ENCODE data around the gene LTB4R2. TPM values are rescaled to one million over a fixed set of nuclear protein-coding genes. Genes with fewer than 3 reads are reported as not detected.
A peak's percentile ranks its signal among the peaks of the same experiment; 100 is the strongest.

Gene LTB4R2
- total RNA-seq, 2 donors from 2014 or later, result 21.5 to 23.4 TPM

DNA sequence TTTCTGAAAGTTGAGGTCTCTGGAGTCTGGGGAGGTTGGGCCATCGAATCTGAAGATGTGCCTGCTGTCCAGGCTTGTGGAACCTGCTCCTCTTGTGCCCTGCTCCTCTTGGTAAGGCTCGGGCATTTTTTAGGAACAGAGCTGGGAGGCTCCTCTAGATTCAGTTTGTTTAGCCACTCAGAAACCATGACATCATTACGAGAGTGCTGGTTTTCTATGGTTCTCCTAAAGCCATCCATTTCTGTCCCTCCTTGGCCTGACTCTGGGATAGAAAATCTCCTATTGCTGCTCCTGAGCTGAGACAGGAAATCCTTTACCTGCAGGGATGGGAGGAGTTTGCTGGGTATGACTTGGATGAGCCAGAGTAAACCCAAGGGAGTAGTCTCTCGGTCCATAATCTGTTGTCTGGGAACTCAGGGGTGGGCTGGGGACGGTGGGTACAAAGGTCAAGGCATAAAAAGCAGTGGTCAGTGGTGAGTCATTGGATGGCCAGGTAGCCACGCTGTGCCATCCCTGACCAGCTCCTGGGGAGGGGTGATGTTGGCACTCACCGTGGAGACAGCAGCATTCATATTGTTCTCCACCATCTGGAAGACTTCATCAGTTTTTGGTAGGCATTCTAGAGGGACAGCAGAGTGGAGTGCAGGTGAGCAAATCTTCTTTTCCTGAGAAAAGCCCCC is 27.3 kb downstream of the LTB4R2 start:
- Mint-ChIP-seq H3K36me3 (ENCODE audit: insufficient read depth in 2 of 2) (peaks cover 0 to 2% of the 10 kb centered on the region in 2 donors), H3K27me3 (ENCODE audit: low read depth) (peaks cover 27% of the 10 kb centered on the region), H3K4me1 (ENCODE audit: low read depth) (peaks cover 49% of the 10 kb centered on the region), H3K4me3 (no peak overlapping the region), H3K9me3 (no peaks in the 10 kb centered on the region), H3K27ac (no peak overlapping the region)
- DNase-seq, result no peak
- ATAC-seq (replicated peaks in 1 of 2), result no peak

DNA sequence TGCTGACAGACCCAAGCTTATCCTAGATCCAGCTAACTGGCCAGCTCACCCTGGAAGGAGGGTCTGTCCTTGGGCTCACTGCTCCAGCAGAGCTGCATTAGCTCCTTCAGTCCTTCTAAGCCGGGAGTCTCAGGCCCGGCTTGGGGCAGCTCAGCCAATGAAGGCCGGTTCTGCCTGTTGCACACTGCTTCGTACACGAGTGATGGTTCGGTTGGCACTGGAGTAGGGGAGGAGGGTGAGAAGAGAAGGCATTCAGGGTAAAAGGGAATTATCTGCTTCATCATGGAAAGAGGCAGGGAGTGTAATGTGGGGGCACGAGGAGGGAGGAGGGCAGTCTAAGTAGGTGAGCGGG is 27.9 kb downstream of the LTB4R2 start:
- ATAC-seq (replicated peaks in 1 of 2) (no peak), DNase-seq (no peak)
- Mint-ChIP-seq H3K36me3 (ENCODE audit: insufficient read depth in 2 of 2) (peaks cover 0 to 2% of the 10 kb centered on the region in 2 donors), H3K4me3 (no peak overlapping the region), H3K27me3 (ENCODE audit: low read depth) (peaks cover 26% of the 10 kb centered on the region), H3K4me1 (ENCODE audit: low read depth) (peaks cover 46% of the 10 kb centered on the region), H3K9me3 (no peaks in the 10 kb centered on the region), H3K27ac (no peak overlapping the region)

DNA sequence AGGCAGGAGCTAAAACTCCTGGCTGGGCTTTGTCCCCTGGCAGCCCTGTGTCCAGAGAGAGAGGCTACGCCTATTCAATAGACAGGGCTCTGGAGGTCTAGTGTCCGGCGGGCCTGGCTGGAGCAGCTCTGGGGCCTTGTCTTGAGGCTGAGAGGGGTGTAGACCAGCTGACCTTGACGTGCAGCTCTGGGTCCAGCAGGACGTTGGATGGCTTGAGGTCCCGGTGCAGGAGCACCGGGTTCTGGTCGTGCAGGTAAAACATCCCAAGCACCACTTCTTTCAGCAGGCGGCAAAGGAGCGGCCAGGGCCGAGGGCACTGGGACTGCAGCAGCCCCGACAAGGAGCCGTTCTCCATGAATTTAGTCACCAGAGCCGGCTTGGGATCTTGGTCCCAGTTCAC is 28.9 kb downstream of the LTB4R2 start:
- Mint-ChIP-seq H3K27ac (no peak overlapping the region), H3K4me3 (peak overlapping the region; percentile 90 to 91), H3K36me3 (ENCODE audit: insufficient read depth in 2 of 2) (peaks cover 0 to 2% of the 10 kb centered on the region in 2 donors), H3K4me1 (ENCODE audit: low read depth) (peaks cover 39% of the 10 kb centered on the region), H3K9me3 (no peaks in the 10 kb centered on the region), H3K27me3 (ENCODE audit: low read depth) (peaks cover 22% of the 10 kb centered on the region)
- DNase-seq (no peak), ATAC-seq (replicated peaks in 1 of 2) (no peak)

DNA sequence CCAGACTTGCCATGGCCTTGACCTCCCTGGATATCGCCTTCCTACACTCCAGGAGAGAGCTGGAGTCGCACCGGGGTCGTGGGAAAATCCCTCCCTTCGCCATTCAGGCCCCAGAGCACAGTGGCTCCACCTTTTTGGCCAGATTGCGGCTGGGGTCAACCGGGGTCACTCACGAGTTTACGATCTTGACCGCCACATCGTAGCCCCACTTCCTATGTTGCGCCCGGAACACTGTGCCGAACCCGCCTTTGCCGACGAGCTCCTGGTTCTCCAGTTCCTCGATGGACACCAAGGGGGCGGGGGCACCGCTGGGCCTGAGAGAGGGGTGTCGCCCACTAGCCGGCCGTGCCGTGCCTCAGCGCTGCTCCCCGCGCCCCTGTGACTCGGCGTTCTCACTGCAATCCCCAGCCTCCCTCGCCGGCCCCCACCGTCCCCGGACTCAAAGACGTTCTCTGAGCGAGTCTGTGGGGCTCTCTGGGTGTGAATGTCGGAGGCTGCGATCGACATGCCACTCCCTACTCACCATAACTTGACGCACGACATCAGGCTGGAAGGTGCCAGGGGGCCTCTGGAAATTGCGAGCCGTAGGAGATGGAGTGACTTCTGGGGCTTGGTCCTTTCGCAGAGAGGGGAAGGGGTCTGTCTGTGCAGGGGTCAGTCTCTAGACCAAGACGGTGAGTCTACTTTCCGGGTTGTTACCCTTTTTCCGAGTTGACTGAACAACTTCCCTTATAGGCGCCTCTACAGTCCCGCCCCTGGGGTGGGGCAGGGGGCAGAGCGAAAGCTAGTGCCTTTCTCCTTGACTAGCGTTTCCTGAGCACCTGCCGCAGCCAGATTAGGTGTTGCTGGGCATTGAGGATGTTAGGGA is 29.6 kb downstream of the LTB4R2 start, which contains the start of gene RIPK3:
RIPK3 (minus strand) TSS at position 708 of the 868 bp plus-strand sequence; CDS start at position 543, 165 bp downstream.
- peak; percentile 77 to 80 for DNase-seq
- peaks cover 32% of the 10 kb centered on the region for H3K4me1 Mint-ChIP-seq (ENCODE audit: low read depth)
- H3K4me3 Mint-ChIP-seq, result peak within 1 kb of the TSS; percentile 90 to 91
- H3K36me3 Mint-ChIP-seq (ENCODE audit: insufficient read depth in 2 of 2), result peaks cover 0 to 2% of the 10 kb centered on the region in 2 donors
- peaks cover 26% of the 10 kb centered on the region for H3K27me3 Mint-ChIP-seq (ENCODE audit: low read depth)
- no peaks in the 10 kb centered on the region for H3K9me3 Mint-ChIP-seq
- peak within 1 kb of the TSS; percentile 69 for H3K27ac Mint-ChIP-seq
- peak; percentile 95 to 96 for ATAC-seq (replicated peaks in 1 of 2)

DNA sequence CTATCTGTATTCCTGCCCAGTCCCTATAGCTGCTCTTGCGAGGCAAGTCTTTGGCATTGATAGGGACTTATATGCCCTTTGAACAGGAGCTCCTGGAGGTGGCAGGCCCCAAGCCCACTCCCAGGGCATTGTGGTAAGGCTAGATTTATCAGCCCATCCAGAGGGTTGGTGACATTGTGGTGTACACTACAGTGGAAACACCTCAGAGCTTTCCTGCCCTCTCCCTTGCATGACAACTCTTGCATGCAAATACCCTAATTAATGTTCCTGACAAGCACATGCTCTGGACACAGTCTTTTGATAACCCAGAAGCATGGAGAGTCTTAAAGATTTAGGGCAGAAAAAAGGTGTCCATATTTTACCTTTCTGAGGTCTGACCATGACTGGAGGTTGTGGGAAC is 30.7 kb downstream of the LTB4R2 start:
- no peak for ATAC-seq (replicated peaks in 1 of 2)
- Mint-ChIP-seq H3K27ac (no peak overlapping the region), H3K27me3 (ENCODE audit: low read depth) (peaks cover 25% of the 10 kb centered on the region), H3K9me3 (no peaks in the 10 kb centered on the region), H3K4me1 (ENCODE audit: low read depth) (peaks cover 22% of the 10 kb centered on the region), H3K4me3 (no peak overlapping the region), H3K36me3 (ENCODE audit: insufficient read depth in 2 of 2) (peaks cover 0 to 2% of the 10 kb centered on the region in 2 donors)
- DNase-seq, result no peak

DNA sequence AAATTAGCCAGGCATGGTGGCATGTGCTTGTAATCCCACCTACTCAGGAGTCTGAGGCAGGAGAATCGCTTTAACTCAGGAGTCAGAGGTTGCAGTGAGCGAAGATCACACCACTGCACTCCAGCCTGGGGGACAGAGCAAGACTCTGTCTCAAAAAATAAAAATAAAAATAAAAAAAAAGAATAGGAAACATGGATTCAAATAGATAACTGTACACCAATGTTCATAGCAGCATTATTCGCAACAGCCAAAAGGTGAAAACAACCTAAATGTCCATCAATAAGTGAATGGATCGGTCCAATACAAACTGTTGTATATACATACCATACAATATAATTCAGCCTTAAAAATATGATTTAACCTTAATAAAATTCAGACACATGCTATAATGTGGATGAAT is 32.9 kb downstream of the LTB4R2 start:
- Mint-ChIP-seq H3K4me1 (ENCODE audit: low read depth) (peaks cover 15% of the 10 kb centered on the region), H3K9me3 (no peaks in the 10 kb centered on the region), H3K27me3 (ENCODE audit: low read depth) (peaks cover 25% of the 10 kb centered on the region), H3K27ac (no peak overlapping the region), H3K36me3 (ENCODE audit: insufficient read depth in 2 of 2) (no peaks in the 10 kb centered on the region), H3K4me3 (no peak overlapping the region)
- DNase-seq (no peak), ATAC-seq (replicated peaks in 1 of 2) (no peak)

DNA sequence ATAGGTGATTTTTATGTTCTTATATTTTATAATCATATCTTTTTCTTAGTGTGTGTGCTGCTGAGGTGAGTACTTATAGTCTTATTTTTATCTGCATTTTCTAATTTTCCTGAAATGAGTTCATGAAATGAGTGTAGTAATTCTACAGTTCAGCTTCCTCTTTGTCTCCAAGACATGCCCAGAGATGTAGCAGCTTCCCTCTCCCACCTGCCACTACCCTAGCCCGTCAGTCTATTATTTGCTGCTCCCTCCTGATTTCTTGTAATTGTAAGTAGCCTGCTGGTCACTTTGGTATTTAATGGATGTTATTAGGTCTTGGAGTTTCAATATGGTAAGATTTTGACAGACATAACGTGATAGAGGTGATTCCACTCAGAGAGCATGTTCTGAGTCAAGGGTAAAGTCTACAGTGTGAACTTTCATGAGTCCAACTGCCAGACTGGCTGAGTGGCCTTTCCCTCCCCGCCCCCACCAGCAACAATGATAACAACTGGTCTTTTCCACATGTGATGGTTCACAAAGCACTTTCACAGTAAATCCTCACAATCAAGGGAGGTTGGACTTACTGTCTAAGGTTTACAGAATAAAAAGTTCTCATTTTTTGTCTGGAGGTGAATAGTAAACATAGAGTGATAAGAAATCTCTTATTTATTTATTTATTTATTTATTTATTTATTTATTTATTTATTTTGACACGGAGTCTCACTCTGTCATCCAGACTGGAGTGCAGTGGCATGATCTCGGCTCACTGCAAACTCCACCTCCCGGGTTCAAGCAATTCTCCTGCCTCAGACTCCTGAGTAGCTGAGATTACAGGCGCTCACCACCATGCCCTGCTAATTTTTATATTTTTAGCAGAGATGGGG is 34.1 kb downstream of the LTB4R2 start:
- Mint-ChIP-seq H3K4me3 (no peak overlapping the region), H3K36me3 (ENCODE audit: insufficient read depth in 2 of 2) (no peaks in the 10 kb centered on the region), H3K27ac (no peak overlapping the region), H3K4me1 (ENCODE audit: low read depth) (peaks cover 6% of the 10 kb centered on the region), H3K27me3 (ENCODE audit: low read depth) (peaks cover 31% of the 10 kb centered on the region), H3K9me3 (no peaks in the 10 kb centered on the region)
- ATAC-seq (replicated peaks in 1 of 2) (no peak), DNase-seq (no peak)

DNA sequence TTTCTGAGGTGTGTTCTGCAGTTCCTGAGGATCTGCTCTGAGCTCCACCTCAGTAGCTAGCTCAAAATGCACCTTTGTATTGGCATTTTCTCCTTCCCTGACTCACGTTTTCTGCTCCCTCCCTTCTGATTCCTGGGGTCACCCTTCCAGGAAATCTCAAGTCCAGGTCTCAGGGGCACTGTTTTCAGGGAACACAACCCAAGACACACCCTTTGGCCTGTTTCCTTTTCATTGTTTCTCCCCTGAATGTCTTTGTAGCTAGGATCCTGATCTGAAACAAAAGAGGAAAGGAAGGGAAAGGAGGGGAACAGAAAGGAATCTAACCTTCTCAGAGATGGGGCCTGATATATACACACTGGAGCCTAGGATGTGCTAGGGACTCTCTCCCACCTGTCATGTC is 37.2 kb downstream of the LTB4R2 start:
- Mint-ChIP-seq H3K4me3 (no peak overlapping the region), H3K4me1 (ENCODE audit: low read depth) (no peaks in the 10 kb centered on the region), H3K27me3 (ENCODE audit: low read depth) (peaks cover 55% of the 10 kb centered on the region), H3K27ac (no peak overlapping the region), H3K36me3 (ENCODE audit: insufficient read depth in 2 of 2) (no peaks in the 10 kb centered on the region), H3K9me3 (no peaks in the 10 kb centered on the region)
- ATAC-seq (replicated peaks in 1 of 2), result no peak
- no peak for DNase-seq

DNA sequence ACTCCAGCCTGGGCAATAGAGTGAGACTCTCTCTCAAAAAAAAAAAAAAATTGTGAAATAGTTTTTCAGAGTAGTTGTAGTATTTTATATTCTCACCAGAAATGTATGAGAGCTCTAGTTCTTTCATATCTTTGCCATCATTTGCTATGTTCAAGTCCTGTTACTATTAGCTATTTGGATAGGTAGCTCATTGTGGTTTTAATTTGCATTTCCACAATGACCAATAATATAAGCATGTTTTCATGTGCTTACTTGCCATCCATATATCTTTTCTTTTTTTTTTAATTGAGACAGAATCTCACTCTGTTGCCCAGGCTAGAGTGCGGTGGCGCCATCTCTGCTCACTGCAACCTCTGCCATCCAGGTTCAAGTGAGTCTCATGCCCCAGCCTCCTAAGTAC is 38.2 kb downstream of the LTB4R2 start:
- Mint-ChIP-seq H3K27me3 (ENCODE audit: low read depth) (peaks cover 58% of the 10 kb centered on the region), H3K9me3 (no peaks in the 10 kb centered on the region), H3K4me1 (ENCODE audit: low read depth) (no peaks in the 10 kb centered on the region), H3K4me3 (no peak overlapping the region), H3K36me3 (ENCODE audit: insufficient read depth in 2 of 2) (no peaks in the 10 kb centered on the region), H3K27ac (no peak overlapping the region)
- DNase-seq, result no peak
- no peak for ATAC-seq (replicated peaks in 1 of 2)

DNA sequence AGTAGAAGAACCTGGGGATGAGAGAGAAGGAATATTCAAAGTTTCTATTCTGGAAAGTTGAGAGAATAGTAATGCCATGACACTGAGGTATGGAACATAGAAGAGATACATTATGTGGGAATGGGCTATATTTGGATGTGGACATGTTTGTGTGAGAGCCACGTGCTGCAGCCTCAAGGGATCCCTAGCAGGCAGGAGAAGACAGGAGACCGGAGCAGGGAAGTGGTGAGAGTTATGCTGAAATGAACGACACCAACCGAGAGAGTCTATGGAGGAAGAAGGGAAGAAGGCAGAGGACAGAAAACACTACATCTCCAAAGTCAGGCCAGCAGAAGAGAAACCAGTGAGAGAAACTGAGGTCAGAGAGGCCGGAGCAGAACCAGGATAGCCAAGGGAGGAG is 39.8 kb downstream of the LTB4R2 start:
- Mint-ChIP-seq H3K4me1 (ENCODE audit: low read depth) (peaks cover 9% of the 10 kb centered on the region), H3K27ac (no peak overlapping the region)
- no peak for ATAC-seq (replicated peaks in 1 of 2)

DNA sequence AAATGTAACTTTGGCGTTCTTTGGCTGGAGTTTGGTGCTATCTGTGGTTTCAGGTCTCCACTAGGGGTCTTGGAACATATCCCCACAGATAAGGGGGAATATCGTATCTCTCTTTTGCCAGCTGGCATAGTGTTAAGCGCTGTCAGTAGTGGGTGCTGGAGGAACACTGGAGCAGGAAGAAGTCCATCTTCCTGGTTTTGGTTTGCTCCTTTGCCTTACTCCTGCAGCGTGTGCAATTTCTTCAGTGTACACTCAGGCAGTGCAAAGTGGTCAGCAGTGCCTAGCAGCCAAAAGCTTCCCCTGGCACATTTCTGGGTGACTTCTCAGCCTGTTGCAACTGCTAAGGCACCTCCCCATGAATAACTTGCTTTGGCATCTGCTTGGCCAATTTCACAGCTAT is 41.6 kb downstream of the LTB4R2 start:
- Mint-ChIP-seq H3K4me1 (ENCODE audit: low read depth) (peaks cover 9% of the 10 kb centered on the region), H3K36me3 (ENCODE audit: insufficient read depth in 2 of 2) (no peaks in the 10 kb centered on the region), H3K27ac (no peak overlapping the region), H3K27me3 (ENCODE audit: low read depth) (peaks cover 53% of the 10 kb centered on the region), H3K9me3 (no peaks in the 10 kb centered on the region), H3K4me3 (no peak overlapping the region)
- no peak for ATAC-seq (replicated peaks in 1 of 2)
- DNase-seq, result no peak

More for the DNA sequence above, 39.8 kb downstream of the LTB4R2 start:
- no peak for DNase-seq
- H3K9me3 Mint-ChIP-seq, result no peaks in the 10 kb centered on the region
- H3K27me3 Mint-ChIP-seq (ENCODE audit: low read depth), result peaks cover 60% of the 10 kb centered on the region
- no peaks in the 10 kb centered on the region for H3K36me3 Mint-ChIP-seq (ENCODE audit: insufficient read depth in 2 of 2)
- H3K4me3 Mint-ChIP-seq, result no peak overlapping the region

DNA sequence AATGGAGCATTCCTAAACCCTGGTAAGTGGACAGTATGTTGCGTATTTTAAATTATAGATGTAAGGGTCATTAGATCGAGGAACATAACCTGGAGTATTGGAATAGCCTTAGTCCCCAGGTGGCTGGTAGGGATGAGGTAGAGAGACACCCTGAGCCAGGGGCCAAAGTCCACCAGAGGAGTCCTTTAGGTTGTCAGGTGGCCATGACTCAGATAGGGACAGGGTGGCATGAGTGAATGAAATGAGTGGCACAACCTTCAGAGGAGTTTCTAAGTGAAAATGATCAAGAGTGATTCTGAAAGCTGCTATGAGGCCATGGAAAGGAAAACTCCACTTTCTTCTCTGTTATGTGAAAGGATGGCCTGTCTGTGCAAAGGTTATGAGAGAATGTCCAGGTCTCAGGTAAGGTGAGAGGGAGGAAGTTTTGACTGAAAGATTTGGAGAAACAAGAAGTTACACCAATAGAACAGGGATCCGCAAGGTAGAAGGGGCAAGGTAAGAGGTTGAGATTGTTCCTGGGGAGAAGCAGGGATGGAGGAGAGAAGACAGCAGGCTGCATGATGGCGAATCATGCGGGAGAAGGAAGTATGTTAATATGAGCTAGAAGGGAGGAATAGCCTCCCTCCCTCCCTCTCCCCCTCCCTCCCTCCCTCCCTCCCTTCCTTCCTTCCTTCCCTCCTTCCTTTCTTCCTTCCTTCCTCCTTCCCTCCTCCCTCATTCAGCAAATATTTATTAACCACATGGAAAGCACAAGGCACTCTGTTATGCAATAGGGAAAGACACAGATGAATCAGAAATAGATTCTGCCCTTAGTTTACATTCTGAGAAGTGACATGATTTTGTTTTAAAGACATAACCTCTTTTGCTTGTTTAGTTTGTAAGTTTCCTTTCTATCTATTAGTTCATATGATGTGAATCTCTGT is 43.9 kb downstream of the LTB4R2 start:
- Mint-ChIP-seq H3K36me3 (ENCODE audit: insufficient read depth in 2 of 2) (no peaks in the 10 kb centered on the region), H3K4me1 (ENCODE audit: low read depth) (peaks cover 9% of the 10 kb centered on the region), H3K27me3 (ENCODE audit: low read depth) (peaks cover 48% of the 10 kb centered on the region), H3K9me3 (no peaks in the 10 kb centered on the region), H3K27ac (no peak overlapping the region), H3K4me3 (no peak overlapping the region)
- peak in 1 of 2 donors; percentile 80 for ATAC-seq (replicated peaks in 1 of 2)
- DNase-seq, result no peak
